WTC11 (cell line): ENCODE results near the gene CAVIN1. TPM values are rescaled to one million over a fixed set of nuclear protein-coding genes. Genes with fewer than 3 reads are reported as not detected.

Source experiments
- ATAC-seq: fragments of 200-7000 bp; cut with Tn5 transposase; 2 replicates; pipeline ENCODE4 v1.10.0; 2021; ENCODE audit warnings: mild to moderate bottlenecking, moderate library complexity
- CTCF ChIA-PET: fragments of 300-600 bp; sonication (Branson Sonifier 250); formaldehyde crosslinking; loops from one replicate; lab custom pipeline; 2021; ENCODE audit warnings: antibody characterized with exemption; lab: Charles Lee
- POLR2A ChIA-PET: fragments of 350-600 bp; sonication (Branson Sonifier 250); formaldehyde crosslinking; loops from one replicate; lab custom pipeline; 2021; ENCODE audit warnings: antibody characterized with exemption; lab: Charles Lee
- DNase-seq: peaks from one replicate; pipeline ENCODE4 v3.0.0; 2021; ENCODE audit warnings: low spot score
- H3K27ac Mint-ChIP-seq: 2 replicates; pipeline ENCODE4 v1.8.0; 2021; ENCODE audit warnings: mixed read lengths
- H3K27me3 Mint-ChIP-seq: 2 replicates; pipeline ENCODE4 v1.8.0; 2021; ENCODE audit warnings: low read depth, mild to moderate bottlenecking, moderate library complexity, mixed read lengths
- H3K36me3 Mint-ChIP-seq: 2 replicates; pipeline ENCODE4 v1.8.0; 2021; ENCODE audit warnings: mixed read lengths
- H3K4me1 Mint-ChIP-seq: 2 replicates; pipeline ENCODE4 v1.8.0; 2022; ENCODE audit warnings: mixed read lengths
- H3K4me3 Mint-ChIP-seq: 2 replicates; pipeline ENCODE4 v1.8.0; 2021; ENCODE audit warnings: mild to moderate bottlenecking, moderate library complexity, mixed read lengths
- H3K9me3 Mint-ChIP-seq: 2 replicates; pipeline ENCODE4 v1.8.0; 2021; ENCODE audit warnings: mixed read lengths
- CREB1 ChIP-seq: sonication (generic); formaldehyde crosslinking; IDR thresholded peaks from 2 replicates; pipeline ENCODE4 v1.8.0; 2023; ENCODE audit warnings: mild to moderate bottlenecking, missing genetic modification reagents
- ELF4 ChIP-seq: sonication (generic); formaldehyde crosslinking; IDR thresholded peaks from 2 replicates; pipeline ENCODE4 v1.8.1; 2022; ENCODE audit warnings: low read depth, mild to moderate bottlenecking, moderate library complexity, missing genetic modification reagents
- FOXJ3 ChIP-seq: sonication (generic); formaldehyde crosslinking; IDR thresholded peaks from 2 replicates; pipeline ENCODE4 v1.9.0; 2021; ENCODE audit warnings: missing genetic modification reagents, mild to moderate bottlenecking, borderline replicate concordance
- FOXP1 ChIP-seq: sonication (generic); formaldehyde crosslinking; IDR thresholded peaks from 2 replicates; pipeline ENCODE4 v1.8.0; 2022; ENCODE audit warnings: missing genetic modification reagents, mild to moderate bottlenecking, moderate library complexity, borderline replicate concordance
- NR1H2 ChIP-seq: sonication (generic); formaldehyde crosslinking; IDR thresholded peaks from 2 replicates; pipeline ENCODE4 v1.9.0; 2021; ENCODE audit warnings: mild to moderate bottlenecking, moderate library complexity, missing genetic modification reagents
- NR2C2 ChIP-seq: sonication (generic); formaldehyde crosslinking; IDR thresholded peaks from 2 replicates; pipeline ENCODE4 v1.8.0; 2022; ENCODE audit warnings: mild to moderate bottlenecking, missing genetic modification reagents
- OVOL2 ChIP-seq: fragments of 250-450 bp; sonication (Bioruptor Pico); IDR thresholded peaks from 2 replicates; pipeline ENCODE4 v1.9.0; 2021; ENCODE audit warnings: mild to moderate bottlenecking, borderline replicate concordance
- ZNF416 ChIP-seq: fragments of 250-450 bp; sonication (Bioruptor Pico); IDR thresholded peaks from 2 replicates; pipeline ENCODE4 v1.9.0; 2021; ENCODE audit warnings: mild to moderate bottlenecking, inconsistent platforms
- total RNA-seq: library from RNA; stranded (reverse); gene quantifications from 3 replicates; pipeline ENCODE4 v1.2.3, GENCODE V29; 2021
- TF ChIP-seq, protein P1 (sequence below): sonication (generic); formaldehyde crosslinking; conservative IDR thresholded peaks from 2 replicates; pipeline ENCODE4 v1.8.1; 2022; ENCODE audit warnings: mild to moderate bottlenecking, missing genetic modification reagents
- TF ChIP-seq, protein P2 (sequence below): sonication (generic); formaldehyde crosslinking; IDR thresholded peaks from 2 replicates; pipeline ENCODE4 v1.8.0; 2023; ENCODE audit warnings: missing genetic modification reagents, mild to moderate bottlenecking, borderline replicate concordance
- TF ChIP-seq, protein P3 (sequence below): sonication (generic); formaldehyde crosslinking; IDR thresholded peaks from 2 replicates; pipeline ENCODE4 v1.8.0; 2022; ENCODE audit warnings: missing genetic modification reagents
- TF ChIP-seq, protein P4 (sequence below): sonication (generic); formaldehyde crosslinking; conservative IDR thresholded peaks from 2 replicates; pipeline ENCODE4 v1.8.1; 2023; ENCODE audit warnings: mild to moderate bottlenecking, low read depth, missing genetic modification reagents, moderate library complexity
- TF ChIP-seq, protein P5 (sequence below): sonication (generic); formaldehyde crosslinking; IDR thresholded peaks from 2 replicates; pipeline ENCODE4 v1.8.1; 2022; ENCODE audit warnings: low read depth, mild to moderate bottlenecking, moderate library complexity, missing genetic modification reagents, borderline replicate concordance

The CAVIN1 gene
- total RNA-seq, 1 experiment from 2014 or later: 24.6 TPM

DNA sequence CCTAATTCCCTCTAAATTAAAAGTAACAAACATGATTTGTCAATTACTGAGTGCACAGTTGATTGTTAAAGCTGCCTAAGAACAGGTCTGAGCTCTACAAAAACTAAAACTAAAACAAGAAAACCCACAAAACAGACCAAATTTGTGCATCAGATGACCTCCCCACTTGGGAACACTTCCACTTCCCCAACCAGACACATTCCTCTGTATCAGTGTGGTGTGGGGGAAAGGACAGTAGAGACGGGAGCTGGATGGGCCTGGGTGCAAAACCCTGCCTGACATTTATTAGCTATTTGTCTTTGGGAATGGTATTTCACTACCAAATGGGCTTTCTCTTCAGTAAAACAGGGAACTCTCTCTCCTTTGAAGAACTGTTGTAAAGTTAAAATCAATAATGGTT is 64.6 kb downstream of the CAVIN1 start:
- DNase-seq: no peak
- POLR2A ChIA-PET: interaction anchor here (0.6 to 1.5 kb wide), 3 partner anchors 65 to 328 kb away, joined by 3 to 7 read pairs (median 3); partner anchors contain the start of gene CAVIN1
- Mint-ChIP-seq H3K4me1 (peaks cover 33% of the 10 kb centered on the region), H3K4me3 (no peak overlapping the region), H3K27ac (no peak overlapping the region), H3K27me3 (no peaks in the 10 kb centered on the region), H3K36me3 (no peaks in the 10 kb centered on the region), H3K9me3 (no peaks in the 10 kb centered on the region)
- CTCF ChIA-PET: interaction anchor here (0.8 to 1.5 kb wide), 4 partner anchors 30 to 44 kb away, joined by 3 to 5 read pairs (median 4); partner anchors contain the start of gene STAT3
- no peak for TF ChIP-seq CREB1 (CRISPR knock-in tag)
- TF ChIP-seq, protein P1, sequence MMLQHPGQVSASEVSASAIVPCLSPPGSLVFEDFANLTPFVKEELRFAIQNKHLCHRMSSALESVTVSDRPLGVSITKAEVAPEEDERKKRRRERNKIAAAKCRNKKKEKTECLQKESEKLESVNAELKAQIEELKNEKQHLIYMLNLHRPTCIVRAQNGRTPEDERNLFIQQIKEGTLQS: no peak
- TF ChIP-seq, protein P2, sequence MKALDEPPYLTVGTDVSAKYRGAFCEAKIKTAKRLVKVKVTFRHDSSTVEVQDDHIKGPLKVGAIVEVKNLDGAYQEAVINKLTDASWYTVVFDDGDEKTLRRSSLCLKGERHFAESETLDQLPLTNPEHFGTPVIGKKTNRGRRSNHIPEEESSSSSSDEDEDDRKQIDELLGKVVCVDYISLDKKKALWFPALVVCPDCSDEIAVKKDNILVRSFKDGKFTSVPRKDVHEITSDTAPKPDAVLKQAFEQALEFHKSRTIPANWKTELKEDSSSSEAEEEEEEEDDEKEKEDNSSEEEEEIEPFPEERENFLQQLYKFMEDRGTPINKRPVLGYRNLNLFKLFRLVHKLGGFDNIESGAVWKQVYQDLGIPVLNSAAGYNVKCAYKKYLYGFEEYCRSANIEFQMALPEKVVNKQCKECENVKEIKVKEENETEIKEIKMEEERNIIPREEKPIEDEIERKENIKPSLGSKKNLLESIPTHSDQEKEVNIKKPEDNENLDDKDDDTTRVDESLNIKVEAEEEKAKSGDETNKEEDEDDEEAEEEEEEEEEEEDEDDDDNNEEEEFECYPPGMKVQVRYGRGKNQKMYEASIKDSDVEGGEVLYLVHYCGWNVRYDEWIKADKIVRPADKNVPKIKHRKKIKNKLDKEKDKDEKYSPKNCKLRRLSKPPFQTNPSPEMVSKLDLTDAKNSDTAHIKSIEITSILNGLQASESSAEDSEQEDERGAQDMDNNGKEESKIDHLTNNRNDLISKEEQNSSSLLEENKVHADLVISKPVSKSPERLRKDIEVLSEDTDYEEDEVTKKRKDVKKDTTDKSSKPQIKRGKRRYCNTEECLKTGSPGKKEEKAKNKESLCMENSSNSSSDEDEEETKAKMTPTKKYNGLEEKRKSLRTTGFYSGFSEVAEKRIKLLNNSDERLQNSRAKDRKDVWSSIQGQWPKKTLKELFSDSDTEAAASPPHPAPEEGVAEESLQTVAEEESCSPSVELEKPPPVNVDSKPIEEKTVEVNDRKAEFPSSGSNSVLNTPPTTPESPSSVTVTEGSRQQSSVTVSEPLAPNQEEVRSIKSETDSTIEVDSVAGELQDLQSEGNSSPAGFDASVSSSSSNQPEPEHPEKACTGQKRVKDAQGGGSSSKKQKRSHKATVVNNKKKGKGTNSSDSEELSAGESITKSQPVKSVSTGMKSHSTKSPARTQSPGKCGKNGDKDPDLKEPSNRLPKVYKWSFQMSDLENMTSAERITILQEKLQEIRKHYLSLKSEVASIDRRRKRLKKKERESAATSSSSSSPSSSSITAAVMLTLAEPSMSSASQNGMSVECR (CRISPR knock-in tag): no peak
- no peak for TF ChIP-seq FOXP1 (CRISPR knock-in tag)
- no peak for TF ChIP-seq ELF4
- TF ChIP-seq ZNF416 (CRISPR knock-in tag): no peak
- no peak for TF ChIP-seq NR2C2
- TF ChIP-seq, protein P3, sequence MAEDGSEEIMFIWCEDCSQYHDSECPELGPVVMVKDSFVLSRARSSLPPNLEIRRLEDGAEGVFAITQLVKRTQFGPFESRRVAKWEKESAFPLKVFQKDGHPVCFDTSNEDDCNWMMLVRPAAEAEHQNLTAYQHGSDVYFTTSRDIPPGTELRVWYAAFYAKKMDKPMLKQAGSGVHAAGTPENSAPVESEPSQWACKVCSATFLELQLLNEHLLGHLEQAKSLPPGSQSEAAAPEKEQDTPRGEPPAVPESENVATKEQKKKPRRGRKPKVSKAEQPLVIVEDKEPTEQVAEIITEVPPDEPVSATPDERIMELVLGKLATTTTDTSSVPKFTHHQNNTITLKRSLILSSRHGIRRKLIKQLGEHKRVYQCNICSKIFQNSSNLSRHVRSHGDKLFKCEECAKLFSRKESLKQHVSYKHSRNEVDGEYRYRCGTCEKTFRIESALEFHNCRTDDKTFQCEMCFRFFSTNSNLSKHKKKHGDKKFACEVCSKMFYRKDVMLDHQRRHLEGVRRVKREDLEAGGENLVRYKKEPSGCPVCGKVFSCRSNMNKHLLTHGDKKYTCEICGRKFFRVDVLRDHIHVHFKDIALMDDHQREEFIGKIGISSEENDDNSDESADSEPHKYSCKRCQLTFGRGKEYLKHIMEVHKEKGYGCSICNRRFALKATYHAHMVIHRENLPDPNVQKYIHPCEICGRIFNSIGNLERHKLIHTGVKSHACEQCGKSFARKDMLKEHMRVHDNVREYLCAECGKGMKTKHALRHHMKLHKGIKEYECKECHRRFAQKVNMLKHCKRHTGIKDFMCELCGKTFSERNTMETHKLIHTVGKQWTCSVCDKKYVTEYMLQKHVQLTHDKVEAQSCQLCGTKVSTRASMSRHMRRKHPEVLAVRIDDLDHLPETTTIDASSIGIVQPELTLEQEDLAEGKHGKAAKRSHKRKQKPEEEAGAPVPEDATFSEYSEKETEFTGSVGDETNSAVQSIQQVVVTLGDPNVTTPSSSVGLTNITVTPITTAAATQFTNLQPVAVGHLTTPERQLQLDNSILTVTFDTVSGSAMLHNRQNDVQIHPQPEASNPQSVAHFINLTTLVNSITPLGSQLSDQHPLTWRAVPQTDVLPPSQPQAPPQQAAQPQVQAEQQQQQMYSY (CRISPR knock-in tag): no peak
- TF ChIP-seq NR1H2 (CRISPR knock-in tag): no peak
- TF ChIP-seq, protein P4, sequence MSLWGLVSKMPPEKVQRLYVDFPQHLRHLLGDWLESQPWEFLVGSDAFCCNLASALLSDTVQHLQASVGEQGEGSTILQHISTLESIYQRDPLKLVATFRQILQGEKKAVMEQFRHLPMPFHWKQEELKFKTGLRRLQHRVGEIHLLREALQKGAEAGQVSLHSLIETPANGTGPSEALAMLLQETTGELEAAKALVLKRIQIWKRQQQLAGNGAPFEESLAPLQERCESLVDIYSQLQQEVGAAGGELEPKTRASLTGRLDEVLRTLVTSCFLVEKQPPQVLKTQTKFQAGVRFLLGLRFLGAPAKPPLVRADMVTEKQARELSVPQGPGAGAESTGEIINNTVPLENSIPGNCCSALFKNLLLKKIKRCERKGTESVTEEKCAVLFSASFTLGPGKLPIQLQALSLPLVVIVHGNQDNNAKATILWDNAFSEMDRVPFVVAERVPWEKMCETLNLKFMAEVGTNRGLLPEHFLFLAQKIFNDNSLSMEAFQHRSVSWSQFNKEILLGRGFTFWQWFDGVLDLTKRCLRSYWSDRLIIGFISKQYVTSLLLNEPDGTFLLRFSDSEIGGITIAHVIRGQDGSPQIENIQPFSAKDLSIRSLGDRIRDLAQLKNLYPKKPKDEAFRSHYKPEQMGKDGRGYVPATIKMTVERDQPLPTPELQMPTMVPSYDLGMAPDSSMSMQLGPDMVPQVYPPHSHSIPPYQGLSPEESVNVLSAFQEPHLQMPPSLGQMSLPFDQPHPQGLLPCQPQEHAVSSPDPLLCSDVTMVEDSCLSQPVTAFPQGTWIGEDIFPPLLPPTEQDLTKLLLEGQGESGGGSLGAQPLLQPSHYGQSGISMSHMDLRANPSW (CRISPR knock-in tag): no peak
- TF ChIP-seq OVOL2 (CRISPR knock-in tag): no peak
- no peak for TF ChIP-seq FOXJ3 (CRISPR knock-in tag)
- TF ChIP-seq, protein P5, sequence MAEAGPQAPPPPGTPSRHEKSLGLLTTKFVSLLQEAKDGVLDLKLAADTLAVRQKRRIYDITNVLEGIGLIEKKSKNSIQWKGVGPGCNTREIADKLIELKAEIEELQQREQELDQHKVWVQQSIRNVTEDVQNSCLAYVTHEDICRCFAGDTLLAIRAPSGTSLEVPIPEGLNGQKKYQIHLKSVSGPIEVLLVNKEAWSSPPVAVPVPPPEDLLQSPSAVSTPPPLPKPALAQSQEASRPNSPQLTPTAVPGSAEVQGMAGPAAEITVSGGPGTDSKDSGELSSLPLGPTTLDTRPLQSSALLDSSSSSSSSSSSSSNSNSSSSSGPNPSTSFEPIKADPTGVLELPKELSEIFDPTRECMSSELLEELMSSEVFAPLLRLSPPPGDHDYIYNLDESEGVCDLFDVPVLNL (CRISPR knock-in tag): no peak
- ATAC-seq: no peak
